NCI-H748 (cell line): ENCODE results near the gene USP14.
"Not testable (repeated sequence)": the region's sequence is repeated elsewhere in the genome, so short reads cannot be mapped to it uniquely, and the experiment has no call there.

ENCODE experiments used
- DNase-seq: peaks from one replicate; lab custom pipeline; 2025; ENCODE audit not compliant: unreplicated experiment; lab: John Stamatoyannopoulos, UW

Gene USP14

GRCh38 chr18:158128-159036 lies at the start of gene USP14:
TSS of gene USP14 (plus strand) at chr18:158557. CDS start at chr18:158699, 142 bp downstream.
- DNase-seq, result peak; percentile 98

GRCh38 chr18:108665-109063 lies 49.7 kb upstream of the USP14 start:
- DNase-seq, result not testable (repeated sequence)

GRCh38 chr18:109130-109921 lies 49.0 kb upstream of the USP14 start:
- not testable (repeated sequence) for DNase-seq

GRCh38 chr18:109922-110261 lies 48.5 kb upstream of the USP14 start:
- not testable (repeated sequence) for DNase-seq

GRCh38 chr18:110351-111201 lies 47.8 kb upstream of the USP14 start:
- DNase-seq, result not testable (repeated sequence)

GRCh38 chr18:111306-112014 lies 46.9 kb upstream of the USP14 start:
- DNase-seq, result no peak

GRCh38 chr18:112015-112733 lies 46.2 kb upstream of the USP14 start:
- not testable (repeated sequence) for DNase-seq

GRCh38 chr18:120539-121260 lies 37.7 kb upstream of the USP14 start:
- DNase-seq, result not testable (repeated sequence)

GRCh38 chr18:135045-135444 lies 23.3 kb upstream of the USP14 start:
- DNase-seq, result no peak

- no peak for DNase-seq
These were observed 21.9 kb upstream of the USP14 start for GRCh38 chr18:136433-136832.

- no peak for DNase-seq
These were observed 21.0 kb upstream of the USP14 start for GRCh38 chr18:137327-137726.

GRCh38 chr18:140670-141266 lies 17.6 kb upstream of the USP14 start:
- DNase-seq, result no peak

GRCh38 chr18:142624-143296 lies 15.6 kb upstream of the USP14 start:
- DNase-seq, result not testable (repeated sequence)

- DNase-seq, result no peak
These were observed 9.5 kb upstream of the USP14 start for GRCh38 chr18:148841-149240.

- no peak for DNase-seq
These were observed 4.2 kb upstream of the USP14 start for GRCh38 chr18:154151-154550.

- DNase-seq, result no peak
These were observed 2.7 kb upstream of the USP14 start for GRCh38 chr18:155688-156087.

- no peak for DNase-seq
These were observed 1.7 kb upstream of the USP14 start for GRCh38 chr18:156514-157230.
